Gastroesophageal sphincter (tissue), 3 donors: ENCODE results near the gene SPEN.

Source experiments
- POLR2A ChIP-seq, 2 donors: fragments of 450-650 bp; IDR thresholded peaks; one replicate each; pipeline ENCODE4 v1.6.1; 2017; ENCODE audit warnings: antibody characterized with exemption in 2 of 2, mild to moderate bottlenecking in 2 of 2, moderate library complexity in 1 of 2
- POLR2AphosphoS5 ChIP-seq: sonication (generic); formaldehyde crosslinking; IDR thresholded peaks from one replicate; pipeline ENCODE4 v1.6.1; 2017; ENCODE audit warnings: antibody characterized with exemption
- TF ChIP-seq, protein P1 (sequence below), 4 experiments: fragments of 200-600 bp in 2 of 4; fragments of 450-650 bp in 2 of 4; sonication (generic) in 1 of 4; IDR thresholded peaks; one replicate each; pipeline ENCODE4 v1.5.1; 2017 to 2019; ENCODE audit warnings: antibody characterized with exemption in 4 of 4, mild to moderate bottlenecking in 2 of 4, moderate library complexity in 2 of 4

DNA sequence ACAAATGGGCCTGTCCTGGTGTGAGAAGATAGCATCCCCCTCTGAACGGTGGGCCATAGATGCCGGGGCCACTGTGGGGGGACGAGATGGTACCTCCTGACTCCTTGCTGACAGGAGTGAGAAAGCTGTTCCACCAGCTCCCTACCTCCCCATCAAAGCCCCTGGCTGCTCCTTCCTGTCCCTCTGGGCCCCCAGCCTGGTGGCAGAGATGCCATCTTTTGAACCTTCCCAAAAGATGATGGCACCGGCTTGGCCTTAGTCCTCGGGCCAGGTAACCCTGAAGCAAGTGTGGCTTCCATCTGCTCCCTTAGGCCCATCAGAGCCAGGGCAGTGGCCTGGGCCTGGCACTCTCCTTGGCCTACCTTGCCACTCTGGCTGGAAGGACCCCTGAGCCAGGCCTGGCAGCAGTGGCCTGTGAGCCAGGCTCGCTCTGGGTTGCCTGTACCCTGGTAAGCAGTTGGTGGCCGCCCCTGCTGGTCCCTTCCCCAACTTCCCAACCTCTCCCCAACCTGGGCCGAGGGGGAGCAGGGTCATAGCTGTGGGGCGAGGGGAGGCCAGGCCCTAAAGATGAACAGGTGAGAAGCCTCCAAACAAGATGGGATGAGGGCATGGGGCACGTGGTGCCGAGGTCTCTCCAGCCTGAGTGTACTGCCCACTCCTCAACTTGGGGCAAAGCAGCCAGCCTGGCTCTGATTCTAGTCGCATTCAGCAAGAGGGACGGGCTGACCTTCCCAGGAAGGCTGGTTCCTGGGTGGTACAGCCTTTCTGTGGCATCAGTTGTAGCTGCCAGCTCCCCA is 93.7 kb downstream of the SPEN start:
- TF ChIP-seq, protein P1, sequence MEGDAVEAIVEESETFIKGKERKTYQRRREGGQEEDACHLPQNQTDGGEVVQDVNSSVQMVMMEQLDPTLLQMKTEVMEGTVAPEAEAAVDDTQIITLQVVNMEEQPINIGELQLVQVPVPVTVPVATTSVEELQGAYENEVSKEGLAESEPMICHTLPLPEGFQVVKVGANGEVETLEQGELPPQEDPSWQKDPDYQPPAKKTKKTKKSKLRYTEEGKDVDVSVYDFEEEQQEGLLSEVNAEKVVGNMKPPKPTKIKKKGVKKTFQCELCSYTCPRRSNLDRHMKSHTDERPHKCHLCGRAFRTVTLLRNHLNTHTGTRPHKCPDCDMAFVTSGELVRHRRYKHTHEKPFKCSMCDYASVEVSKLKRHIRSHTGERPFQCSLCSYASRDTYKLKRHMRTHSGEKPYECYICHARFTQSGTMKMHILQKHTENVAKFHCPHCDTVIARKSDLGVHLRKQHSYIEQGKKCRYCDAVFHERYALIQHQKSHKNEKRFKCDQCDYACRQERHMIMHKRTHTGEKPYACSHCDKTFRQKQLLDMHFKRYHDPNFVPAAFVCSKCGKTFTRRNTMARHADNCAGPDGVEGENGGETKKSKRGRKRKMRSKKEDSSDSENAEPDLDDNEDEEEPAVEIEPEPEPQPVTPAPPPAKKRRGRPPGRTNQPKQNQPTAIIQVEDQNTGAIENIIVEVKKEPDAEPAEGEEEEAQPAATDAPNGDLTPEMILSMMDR (IDR thresholded peaks at IDR 0.05): no peak
- TF ChIP-seq POLR2AphosphoS5 (no peak), POLR2A (IDR thresholded peaks at IDR 0.05) (no peak)
